HepG2 (cell line): Measurements from ENCODE around the gene DLL3. TPM values are rescaled to one million over a fixed set of nuclear protein-coding genes. Genes with fewer than 3 reads are reported as not detected.
A peak's percentile ranks its signal among the peaks of the same experiment; 100 is the strongest.

Experiments used
- ATF7-NPFF ChIP-seq: sonication (generic); formaldehyde crosslinking; IDR thresholded peaks from 2 replicates; pipeline ENCODE4 v1.8.1; 2023; ENCODE audit warnings: mild to moderate bottlenecking, low read depth, missing genetic modification reagents, moderate library complexity
- CC2D1A ChIP-seq: sonication (generic); formaldehyde crosslinking; IDR thresholded peaks from 2 replicates; pipeline ENCODE4 v1.8.1; 2023; ENCODE audit warnings: mild to moderate bottlenecking, missing genetic modification reagents
- NFKB2 ChIP-seq: sonication (generic); formaldehyde crosslinking; IDR thresholded peaks from 2 replicates; pipeline ENCODE4 v1.4.0; 2020; ENCODE audit warnings: missing genetic modification reagents, borderline replicate concordance
- NPAS2 ChIP-seq: sonication (generic); formaldehyde crosslinking; IDR thresholded peaks from 2 replicates; pipeline ENCODE4 v1.8.0; 2022; ENCODE audit warnings: mild to moderate bottlenecking, missing genetic modification reagents, borderline replicate concordance
- RXRB ChIP-seq: IDR thresholded peaks from 2 replicates; pipeline ENCODE4 v1.6.1; 2016; ENCODE audit warnings: borderline replicate concordance, missing genetic modification reagents, missing compliant biosample characterization
- SMYD3 ChIP-seq: sonication (generic); formaldehyde crosslinking; IDR thresholded peaks from 2 replicates; pipeline ENCODE4 v1.8.1; 2023; ENCODE audit warnings: mild to moderate bottlenecking, missing genetic modification reagents
- SNRNP70 ChIP-seq: fragments of 200-400 bp; formaldehyde crosslinking; IDR thresholded peaks from 2 replicates; pipeline ENCODE4 v1.6.1; 2017; ENCODE audit warnings: mild to moderate bottlenecking, low read depth, low read length, moderate library complexity
- SP140L ChIP-seq: sonication (generic); formaldehyde crosslinking; IDR thresholded peaks from 2 replicates; pipeline ENCODE4 v1.4.0; 2020; ENCODE audit warnings: missing genetic modification reagents, borderline replicate concordance
- SUZ12 ChIP-seq: fragments of 150-350 bp; IDR thresholded peaks from 2 replicates; pipeline ENCODE4 v1.6.1; 2014; ENCODE audit warnings: low read depth, low read length
- ZFP90 ChIP-seq: sonication (generic); formaldehyde crosslinking; IDR thresholded peaks from 2 replicates; pipeline ENCODE4 v1.8.0; 2022; ENCODE audit warnings: missing genetic modification reagents, mild to moderate bottlenecking, inconsistent platforms, borderline replicate concordance
- ZFX ChIP-seq: sonication (generic); formaldehyde crosslinking; IDR thresholded peaks from 2 replicates; pipeline ENCODE4 v1.4.0; 2020; ENCODE audit warnings: mild to moderate bottlenecking, low read depth, missing genetic modification reagents, moderate library complexity
- ZNF253 ChIP-seq: sonication (generic); formaldehyde crosslinking; IDR thresholded peaks from 2 replicates; pipeline ENCODE4 v1.8.0; 2022; ENCODE audit warnings: mild to moderate bottlenecking, missing genetic modification reagents, borderline replicate concordance
- ZNF331 ChIP-seq: sonication (generic); formaldehyde crosslinking; IDR thresholded peaks from 2 replicates; pipeline ENCODE4 v1.4.0; 2020; ENCODE audit warnings: missing genetic modification reagents
- ZNF441 ChIP-seq: sonication (generic); formaldehyde crosslinking; IDR thresholded peaks from 2 replicates; pipeline ENCODE4 v1.7.0; 2021; ENCODE audit warnings: missing genetic modification reagents, borderline replicate concordance
- ZNF558 ChIP-seq: sonication (generic); formaldehyde crosslinking; IDR thresholded peaks from 2 replicates; pipeline ENCODE4 v1.9.0; 2022; ENCODE audit warnings: mild to moderate bottlenecking, missing genetic modification reagents, borderline replicate concordance
- ZNF615 ChIP-seq: sonication (generic); formaldehyde crosslinking; IDR thresholded peaks from 2 replicates; pipeline ENCODE4 v1.5.0; 2020; ENCODE audit warnings: mild to moderate bottlenecking, missing genetic modification reagents, borderline replicate concordance
- ZSCAN21 ChIP-seq: sonication (generic); formaldehyde crosslinking; IDR thresholded peaks from 2 replicates; pipeline ENCODE4 v1.8.0; 2022; ENCODE audit warnings: mild to moderate bottlenecking, missing genetic modification reagents, moderate library complexity, borderline replicate concordance
- ZSCAN31 ChIP-seq: sonication (generic); formaldehyde crosslinking; IDR thresholded peaks from 2 replicates; pipeline ENCODE4 v1.5.0; 2020; ENCODE audit warnings: low read depth, mild to moderate bottlenecking, missing genetic modification reagents
- polyA plus RNA-seq, 8 experiments: library from polyadenylated mRNA; depleted of rRNA in 3 of 8; stranded (reverse) in 7 of 8; unstranded in 1 of 8; fragments of >200 nt; fragmentation: Illumina TruSeq in 4 of 8; extraction: Trizol in 4 of 8; gene quantifications; 2 replicates each; pipeline versions ENCODE4 v1.2.1 to v1.2.3, GENCODE V29; 2011 to 2016; ENCODE audit warnings: low read depth in 4 of 8, missing spikeins in 1 of 8, mixed read lengths in 1 of 8; ENCODE audit not compliant: insufficient read depth in 1 of 8
- total RNA-seq, 5 experiments: library from RNA; depleted of rRNA; stranded (reverse); fragments of >200 nt; fragmentation: Illumina TruSeq; extraction: Trizol; gene quantifications; 2 replicates each; pipeline ENCODE4 v1.2.3, GENCODE V29; 2016; ENCODE audit warnings: low read depth in 1 of 5
- TF ChIP-seq, protein P1 (sequence below): sonication (generic); formaldehyde crosslinking; IDR thresholded peaks from 2 replicates; pipeline ENCODE4 v1.5.1; 2020; ENCODE audit warnings: missing genetic modification reagents, mild to moderate bottlenecking, borderline replicate concordance
- TF ChIP-seq, protein P2 (sequence below): sonication (generic); formaldehyde crosslinking; IDR thresholded peaks from 2 replicates; pipeline ENCODE4 v1.8.1; 2022; ENCODE audit warnings: low read depth, mild to moderate bottlenecking, missing genetic modification reagents
- TF ChIP-seq, protein P3 (sequence below): sonication (generic); formaldehyde crosslinking; IDR thresholded peaks from 2 replicates; pipeline ENCODE4 v1.5.0; 2020; ENCODE audit warnings: missing genetic modification reagents, mild to moderate bottlenecking, borderline replicate concordance
- TF ChIP-seq, protein P4 (sequence below): sonication (generic); formaldehyde crosslinking; conservative IDR thresholded peaks from 2 replicates; pipeline ENCODE4 v1.8.0; 2022; ENCODE audit warnings: low read depth, missing genetic modification reagents

DLL3 gene
- total and polyA plus RNA-seq, 2 of the 13 experiments (the other 11 are each of a cell fraction or from before 2014, with no cell fraction given) = 0.35 to 0.55 TPM

DNA sequence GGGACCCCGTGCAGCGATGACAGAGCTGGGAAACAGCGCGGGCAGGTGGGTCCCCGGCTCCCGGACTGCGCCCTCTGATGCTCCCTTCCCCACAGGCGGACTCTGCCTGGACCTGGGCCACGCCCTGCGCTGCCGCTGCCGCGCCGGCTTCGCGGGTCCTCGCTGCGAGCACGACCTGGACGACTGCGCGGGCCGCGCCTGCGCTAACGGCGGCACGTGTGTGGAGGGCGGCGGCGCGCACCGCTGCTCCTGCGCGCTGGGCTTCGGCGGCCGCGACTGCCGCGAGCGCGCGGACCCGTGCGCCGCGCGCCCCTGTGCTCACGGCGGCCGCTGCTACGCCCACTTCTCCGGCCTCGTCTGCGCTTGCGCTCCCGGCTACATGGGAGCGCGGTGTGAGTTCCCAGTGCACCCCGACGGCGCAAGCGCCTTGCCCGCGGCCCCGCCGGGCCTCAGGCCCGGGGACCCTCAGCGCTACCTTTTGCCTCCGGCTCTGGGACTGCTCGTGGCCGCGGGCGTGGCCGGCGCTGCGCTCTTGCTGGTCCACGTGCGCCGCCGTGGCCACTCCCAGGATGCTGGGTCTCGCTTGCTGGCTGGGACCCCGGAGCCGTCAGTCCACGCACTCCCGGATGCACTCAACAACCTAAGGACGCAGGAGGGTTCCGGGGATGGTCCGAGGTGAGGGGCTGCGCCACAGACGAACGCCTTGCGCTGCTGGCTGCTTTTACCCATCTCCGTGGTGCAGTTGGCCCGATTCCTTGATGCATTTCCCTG is 8.4 kb downstream of the DLL3 start (continued):
- TF ChIP-seq ZFP90 (CRISPR knock-in tag) (peak; percentile 53; the same call in 1 of the 2 replicates), SP140L (CRISPR knock-in tag) (no peak), SUZ12 (no peak), ZNF441 (peak; percentile 80), ATF7-NPFF (CRISPR knock-in tag) (peak; percentile 99), ZFX (CRISPR knock-in tag) (peak; percentile 55; the same call in 1 of the 2 replicates), ZSCAN21 (CRISPR knock-in tag) (peak; percentile 94), ZNF331 (CRISPR knock-in tag) (peak; percentile 88; the same call in 1 of the 2 replicates), SMYD3 (CRISPR knock-in tag) (0 out of 2 replicates have a peak, but pooled peaks have one; percentile 62), ZSCAN31 (peak; percentile 94), NFKB2 (CRISPR knock-in tag) (peak; percentile 99), ZNF615 (no peak), CC2D1A (CRISPR knock-in tag) (no peak), RXRB (CRISPR knock-in tag) (no peak), ZNF253 (CRISPR knock-in tag) (peak; percentile 96), NPAS2 (no peak), SNRNP70 (no peak), ZNF558 (peak; percentile 97; the same call in 1 of the 2 replicates)
- TF ChIP-seq, protein P1, sequence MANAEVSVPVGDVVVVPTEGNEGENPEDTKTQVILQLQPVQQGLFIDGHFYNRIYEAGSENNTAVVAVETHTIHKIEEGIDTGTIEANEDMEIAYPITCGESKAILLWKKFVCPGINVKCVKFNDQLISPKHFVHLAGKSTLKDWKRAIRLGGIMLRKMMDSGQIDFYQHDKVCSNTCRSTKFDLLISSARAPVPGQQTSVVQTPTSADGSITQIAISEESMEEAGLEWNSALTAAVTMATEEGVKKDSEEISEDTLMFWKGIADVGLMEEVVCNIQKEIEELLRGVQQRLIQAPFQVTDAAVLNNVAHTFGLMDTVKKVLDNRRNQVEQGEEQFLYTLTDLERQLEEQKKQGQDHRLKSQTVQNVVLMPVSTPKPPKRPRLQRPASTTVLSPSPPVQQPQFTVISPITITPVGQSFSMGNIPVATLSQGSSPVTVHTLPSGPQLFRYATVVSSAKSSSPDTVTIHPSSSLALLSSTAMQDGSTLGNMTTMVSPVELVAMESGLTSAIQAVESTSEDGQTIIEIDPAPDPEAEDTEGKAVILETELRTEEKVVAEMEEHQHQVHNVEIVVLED (CRISPR knock-in tag) = no peak
- TF ChIP-seq, protein P2, sequence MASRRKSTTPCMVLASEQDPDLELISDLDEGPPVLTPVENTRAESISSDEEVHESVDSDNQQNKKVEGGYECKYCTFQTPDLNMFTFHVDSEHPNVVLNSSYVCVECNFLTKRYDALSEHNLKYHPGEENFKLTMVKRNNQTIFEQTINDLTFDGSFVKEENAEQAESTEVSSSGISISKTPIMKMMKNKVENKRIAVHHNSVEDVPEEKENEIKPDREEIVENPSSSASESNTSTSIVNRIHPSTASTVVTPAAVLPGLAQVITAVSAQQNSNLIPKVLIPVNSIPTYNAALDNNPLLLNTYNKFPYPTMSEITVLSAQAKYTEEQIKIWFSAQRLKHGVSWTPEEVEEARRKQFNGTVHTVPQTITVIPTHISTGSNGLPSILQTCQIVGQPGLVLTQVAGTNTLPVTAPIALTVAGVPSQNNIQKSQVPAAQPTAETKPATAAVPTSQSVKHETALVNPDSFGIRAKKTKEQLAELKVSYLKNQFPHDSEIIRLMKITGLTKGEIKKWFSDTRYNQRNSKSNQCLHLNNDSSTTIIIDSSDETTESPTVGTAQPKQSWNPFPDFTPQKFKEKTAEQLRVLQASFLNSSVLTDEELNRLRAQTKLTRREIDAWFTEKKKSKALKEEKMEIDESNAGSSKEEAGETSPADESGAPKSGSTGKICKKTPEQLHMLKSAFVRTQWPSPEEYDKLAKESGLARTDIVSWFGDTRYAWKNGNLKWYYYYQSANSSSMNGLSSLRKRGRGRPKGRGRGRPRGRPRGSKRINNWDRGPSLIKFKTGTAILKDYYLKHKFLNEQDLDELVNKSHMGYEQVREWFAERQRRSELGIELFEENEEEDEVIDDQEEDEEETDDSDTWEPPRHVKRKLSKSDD (CRISPR knock-in tag) = peak; percentile 87
- TF ChIP-seq, protein P3, sequence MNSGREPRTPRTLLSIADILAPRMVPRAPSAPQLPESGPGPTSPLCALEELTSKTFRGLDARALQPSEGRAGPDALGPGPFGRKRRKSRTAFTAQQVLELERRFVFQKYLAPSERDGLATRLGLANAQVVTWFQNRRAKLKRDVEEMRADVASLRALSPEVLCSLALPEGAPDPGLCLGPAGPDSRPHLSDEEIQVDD (CRISPR knock-in tag) = peak; percentile 75; the same call in 1 of the 2 replicates
- TF ChIP-seq, protein P4, sequence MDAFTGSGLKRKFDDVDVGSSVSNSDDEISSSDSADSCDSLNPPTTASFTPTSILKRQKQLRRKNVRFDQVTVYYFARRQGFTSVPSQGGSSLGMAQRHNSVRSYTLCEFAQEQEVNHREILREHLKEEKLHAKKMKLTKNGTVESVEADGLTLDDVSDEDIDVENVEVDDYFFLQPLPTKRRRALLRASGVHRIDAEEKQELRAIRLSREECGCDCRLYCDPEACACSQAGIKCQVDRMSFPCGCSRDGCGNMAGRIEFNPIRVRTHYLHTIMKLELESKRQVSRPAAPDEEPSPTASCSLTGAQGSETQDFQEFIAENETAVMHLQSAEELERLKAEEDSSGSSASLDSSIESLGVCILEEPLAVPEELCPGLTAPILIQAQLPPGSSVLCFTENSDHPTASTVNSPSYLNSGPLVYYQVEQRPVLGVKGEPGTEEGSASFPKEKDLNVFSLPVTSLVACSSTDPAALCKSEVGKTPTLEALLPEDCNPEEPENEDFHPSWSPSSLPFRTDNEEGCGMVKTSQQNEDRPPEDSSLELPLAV (CRISPR knock-in tag) = peak; percentile 94
